Cardiac fibroblast (primary cell): ENCODE results near the gene NDST1.
A peak's percentile ranks its signal among the peaks of the same experiment; 100 is the strongest.
"Not testable (repeated sequence)": the region's sequence is repeated elsewhere in the genome, so short reads cannot be mapped to it uniquely, and the experiment has no call there.

ENCODE experiments used
- DNase-seq, 2 donors: peaks; one replicate each; pipeline versions ENCODE4 v3.0.0 to v3.0.0-alpha.2; 2010; ENCODE audit warnings: low read depth in 2 of 2
- H3K4me3 ChIP-seq, 2 donors: replicated peaks in 1 of 2; 1 replicate in 1 of 2; 2 replicates in 1 of 2; pipeline ENCODE4 v1.5.1; 2011; ENCODE audit warnings: low read depth in 2 of 2, low read length in 2 of 2, mild to moderate bottlenecking in 2 of 2, moderate library complexity in 1 of 2
- TF ChIP-seq, protein P1 (sequence below): IDR thresholded peaks from one replicate; pipeline ENCODE4 v1.5.1; 2011; ENCODE audit warnings: low read depth, mild to moderate bottlenecking, low read length, inconsistent platforms

The NDST1 gene

DNA sequence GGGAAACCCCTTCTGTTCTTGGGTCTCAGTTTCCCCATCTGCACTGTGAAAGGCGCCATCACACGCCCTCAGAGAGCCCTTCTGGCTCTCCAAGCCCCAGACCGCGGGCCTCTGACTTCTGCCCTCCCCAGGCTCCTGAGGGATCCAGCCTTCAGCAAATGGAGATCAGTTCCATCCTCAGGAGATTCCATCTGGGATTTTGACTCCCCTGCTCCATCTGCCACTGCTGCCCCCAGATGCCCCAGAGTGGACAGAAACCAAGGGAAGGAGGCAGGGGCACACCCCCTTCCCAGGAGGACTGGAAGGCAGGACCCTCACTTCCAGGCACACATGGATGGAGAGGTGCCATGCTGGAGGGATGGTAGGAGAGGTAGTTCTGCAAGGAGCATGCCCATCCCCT, 39.7 kb upstream of the NDST1 start:
- TF ChIP-seq, protein P1, sequence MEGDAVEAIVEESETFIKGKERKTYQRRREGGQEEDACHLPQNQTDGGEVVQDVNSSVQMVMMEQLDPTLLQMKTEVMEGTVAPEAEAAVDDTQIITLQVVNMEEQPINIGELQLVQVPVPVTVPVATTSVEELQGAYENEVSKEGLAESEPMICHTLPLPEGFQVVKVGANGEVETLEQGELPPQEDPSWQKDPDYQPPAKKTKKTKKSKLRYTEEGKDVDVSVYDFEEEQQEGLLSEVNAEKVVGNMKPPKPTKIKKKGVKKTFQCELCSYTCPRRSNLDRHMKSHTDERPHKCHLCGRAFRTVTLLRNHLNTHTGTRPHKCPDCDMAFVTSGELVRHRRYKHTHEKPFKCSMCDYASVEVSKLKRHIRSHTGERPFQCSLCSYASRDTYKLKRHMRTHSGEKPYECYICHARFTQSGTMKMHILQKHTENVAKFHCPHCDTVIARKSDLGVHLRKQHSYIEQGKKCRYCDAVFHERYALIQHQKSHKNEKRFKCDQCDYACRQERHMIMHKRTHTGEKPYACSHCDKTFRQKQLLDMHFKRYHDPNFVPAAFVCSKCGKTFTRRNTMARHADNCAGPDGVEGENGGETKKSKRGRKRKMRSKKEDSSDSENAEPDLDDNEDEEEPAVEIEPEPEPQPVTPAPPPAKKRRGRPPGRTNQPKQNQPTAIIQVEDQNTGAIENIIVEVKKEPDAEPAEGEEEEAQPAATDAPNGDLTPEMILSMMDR = no peak
- no peak overlapping the region for H3K4me3 ChIP-seq
- DNase-seq = no peak

DNA sequence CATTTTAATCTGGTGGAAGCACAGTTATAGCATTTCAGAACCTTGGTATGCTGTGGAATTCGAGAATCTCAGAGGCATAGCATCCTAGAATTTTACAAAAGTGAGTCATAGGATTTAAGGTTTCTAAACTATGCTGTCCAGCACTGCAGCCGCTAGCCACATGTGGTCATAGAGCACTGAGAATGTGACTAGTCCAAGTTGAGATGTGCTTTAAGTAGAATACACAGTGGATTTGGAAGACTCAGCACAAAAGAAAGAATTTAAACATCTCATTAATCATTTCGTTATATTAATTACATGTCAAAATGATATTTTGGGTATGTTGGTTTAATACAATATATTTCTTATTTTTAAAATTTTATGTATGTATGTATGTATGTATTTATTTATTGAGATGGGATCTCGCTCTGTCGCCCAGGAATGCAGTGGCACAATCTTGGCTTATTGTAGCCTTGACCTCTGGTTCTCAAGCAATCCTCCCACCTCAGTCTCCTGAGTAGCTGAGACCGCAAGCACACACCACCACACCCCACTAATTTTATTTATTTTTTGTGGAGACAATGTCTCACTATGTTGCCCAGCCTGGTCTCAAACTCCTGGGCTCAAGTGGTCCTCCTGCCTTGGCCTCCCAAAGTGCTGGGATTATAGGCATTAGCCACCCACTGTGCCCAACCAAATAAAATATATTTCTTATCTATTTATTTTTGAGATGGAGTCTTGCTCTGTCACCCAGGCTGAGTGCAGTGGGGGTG, 38.0 kb upstream of the NDST1 start:
- TF ChIP-seq, protein P1 = no peak
- DNase-seq = peak; percentile 93 to 98
- no peak overlapping the region for H3K4me3 ChIP-seq

DNA sequence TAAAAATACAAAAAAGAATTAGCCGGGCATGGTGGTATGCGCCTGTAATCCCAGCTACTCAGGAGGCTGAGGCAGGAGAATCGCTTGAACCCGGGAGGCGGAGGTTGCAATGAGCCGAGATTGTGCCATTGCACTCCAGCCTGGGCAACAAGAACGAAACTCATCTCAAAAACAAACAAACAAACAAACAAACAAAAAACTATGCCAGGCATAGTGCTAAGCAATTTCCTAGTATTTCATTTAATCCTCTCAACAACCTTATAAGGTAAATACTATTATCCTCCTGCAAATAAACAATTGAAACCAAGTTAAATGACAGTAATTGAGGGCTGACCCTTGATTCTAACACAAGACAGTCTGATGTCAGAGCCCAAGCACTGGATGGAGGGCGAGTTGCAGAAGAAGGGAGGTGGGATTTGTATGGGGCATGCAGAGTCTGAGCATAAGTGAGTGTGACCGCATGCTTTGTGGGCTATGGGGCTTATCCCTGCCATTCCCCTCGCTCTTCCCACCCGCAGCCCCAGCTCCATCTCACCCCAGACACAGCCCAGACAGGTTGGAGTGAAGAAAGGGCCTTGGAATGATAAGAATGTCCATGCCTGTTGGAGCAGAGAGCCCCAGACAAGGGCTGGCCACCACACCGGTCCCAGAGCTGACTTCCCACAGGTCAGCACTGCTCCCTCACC, 34.1 kb upstream of the NDST1 start:
- DNase-seq = peak in 1 of 2 donors; percentile 61
- H3K4me3 ChIP-seq = no peak overlapping the region
- TF ChIP-seq, protein P1 = no peak

DNA sequence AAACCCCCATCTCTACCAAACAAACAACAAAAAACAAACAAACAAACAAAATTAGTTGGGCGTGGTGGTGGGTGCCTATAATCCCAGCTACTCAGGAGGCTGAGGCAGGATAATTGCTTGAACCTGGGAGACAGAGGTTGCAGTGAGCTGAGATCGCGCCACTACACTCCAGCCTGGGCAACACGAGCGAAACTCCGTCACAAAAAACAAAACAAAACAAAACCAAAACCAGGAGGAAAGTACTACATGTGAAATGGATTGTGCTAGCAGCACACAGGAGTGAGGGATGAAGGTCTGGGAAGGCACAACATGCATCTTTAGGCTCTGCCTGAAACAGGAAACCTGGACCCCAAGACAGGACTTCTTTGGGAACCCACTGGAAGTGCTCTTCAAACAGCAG, 31.4 kb upstream of the NDST1 start:
- DNase-seq, H3K4me3 ChIP-seq: not testable (repeated sequence)

DNA sequence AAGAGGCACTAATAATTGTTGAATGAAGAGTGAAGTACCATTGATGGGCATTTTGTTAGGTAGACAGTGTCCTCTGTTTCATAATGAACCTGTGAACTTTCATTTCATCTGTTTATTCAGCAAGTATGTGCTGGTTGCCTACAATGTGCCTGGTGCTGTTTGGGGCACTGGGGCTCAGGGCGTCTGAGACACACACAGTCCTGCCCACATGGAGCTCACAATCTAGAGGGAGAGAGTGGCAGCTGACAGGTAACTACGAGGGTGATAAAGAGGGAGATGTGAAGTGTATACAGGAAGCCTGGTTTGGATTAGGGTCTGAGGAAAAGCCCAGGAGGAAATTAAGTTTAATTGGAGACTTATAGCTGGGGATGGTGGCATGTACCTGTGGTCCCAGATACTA, 28.5 kb upstream of the NDST1 start:
- TF ChIP-seq, protein P1 = no peak

DNA sequence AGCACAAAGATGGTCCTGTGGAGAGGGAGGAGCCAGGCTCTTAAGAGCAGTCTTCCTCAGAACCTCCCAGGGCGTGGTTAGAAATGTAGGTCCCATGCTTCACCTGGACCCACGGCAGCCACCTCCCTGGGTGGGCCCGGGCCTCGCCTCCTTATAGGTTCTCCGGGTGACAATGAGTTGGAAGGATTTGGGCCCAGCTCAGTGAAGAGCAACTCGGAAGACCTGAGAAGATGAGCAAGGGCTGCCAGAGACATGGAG, 26.3 kb upstream of the NDST1 start:
- no peak overlapping the region for H3K4me3 ChIP-seq
- no peak for DNase-seq
- TF ChIP-seq, protein P1 = no peak

More for the DNA sequence above, 28.5 kb upstream of the NDST1 start:
- DNase-seq = no peak
- H3K4me3 ChIP-seq = no peak overlapping the region

DNA sequence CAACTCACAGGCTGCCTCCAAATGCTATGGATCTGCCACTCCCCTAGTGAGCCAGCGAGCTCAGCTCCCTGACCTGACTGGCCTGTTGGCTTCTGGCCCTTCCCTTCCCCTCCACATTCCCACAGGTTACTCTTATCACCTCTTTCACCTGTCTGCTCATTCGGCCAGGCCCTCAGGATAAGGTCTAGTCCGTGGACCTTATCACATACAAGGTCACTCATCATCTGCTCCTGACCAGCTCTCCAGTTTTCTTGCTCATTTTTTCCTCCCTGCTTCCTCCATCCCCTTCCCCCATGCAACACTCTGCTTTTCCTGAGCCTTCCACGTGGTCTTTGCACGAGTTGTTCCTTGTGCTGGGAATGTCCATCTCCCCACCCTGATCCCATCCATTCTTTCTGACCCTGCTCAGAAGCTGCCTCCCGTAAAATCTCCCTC, 25.9 kb upstream of the NDST1 start:
- TF ChIP-seq, protein P1 = no peak
- H3K4me3 ChIP-seq = no peak overlapping the region
- DNase-seq = no peak
